Gastroesophageal sphincter (tissue), 4 donors: ENCODE measurements around the gene TOM1L2. TPM values are rescaled to one million over a fixed set of nuclear protein-coding genes. Genes with fewer than 3 reads are reported as not detected.

Source experiments
- ATAC-seq: fragments of 150-250 bp; one replicate; pipeline ENCODE4 v1.9.1; 2016; ENCODE audit warnings: mild to moderate bottlenecking, moderate library complexity
- H3K27ac ChIP-seq, 4 donors: fragments of 200-600 bp; sonication (generic) in 3 of 4; 1 replicate in 3 of 4; 2 replicates in 1 of 4; pipeline ENCODE4 v1.5.1; 2016 to 2019
- H3K27me3 ChIP-seq: fragments of 200-600 bp; sonication (generic); one replicate; pipeline ENCODE4 v1.5.1; 2019
- H3K36me3 ChIP-seq, 2 donors: fragments of 200-600 bp; sonication (generic); one replicate each; pipeline ENCODE4 v1.5.1; 2019; ENCODE audit warnings: control low read depth in 1 of 2
- H3K4me1 ChIP-seq, 3 donors: fragments of 200-600 bp; sonication (generic); 1 replicate in 2 of 3; 2 replicates in 1 of 3; pipeline ENCODE4 v1.5.1; 2016 to 2019; ENCODE audit warnings: control low read depth in 2 of 3
- H3K4me3 ChIP-seq, 2 donors: fragments of 200-600 bp; sonication (generic); one replicate each; pipeline ENCODE4 v1.5.1; 2019; ENCODE audit warnings: mild to moderate bottlenecking in 1 of 2, moderate library complexity in 1 of 2
- H3K9me3 ChIP-seq, 3 donors: fragments of 200-600 bp; sonication (generic); one replicate each; pipeline ENCODE4 v1.5.1; 2017 to 2019; ENCODE audit warnings: control low read depth in 2 of 3
- EP300 ChIP-seq: sonication (generic); formaldehyde crosslinking; IDR thresholded peaks from one replicate; pipeline ENCODE4 v1.6.1; 2017; ENCODE audit warnings: antibody characterized with exemption, mild to moderate bottlenecking
- POLR2A ChIP-seq, 2 donors: fragments of 450-650 bp; IDR thresholded peaks; one replicate each; pipeline ENCODE4 v1.6.1; 2017; ENCODE audit warnings: antibody characterized with exemption in 2 of 2, mild to moderate bottlenecking in 2 of 2, moderate library complexity in 1 of 2
- POLR2AphosphoS5 ChIP-seq: sonication (generic); formaldehyde crosslinking; IDR thresholded peaks from one replicate; pipeline ENCODE4 v1.6.1; 2017; ENCODE audit warnings: antibody characterized with exemption
- WGBS, 2 donors: methylation state at CpG; one replicate each; pipeline ENCODE4 v1.1.5; 2018; ENCODE audit warnings: low coverage in 1 of 2; 5-methylcytosine and 5-hydroxymethylcytosine counted together
- total RNA-seq, 4 donors: library from RNA; depleted of rRNA; stranded (reverse); fragments of >200 nt; gene quantifications; one replicate each; pipeline ENCODE4 v1.1.0, GENCODE V29; 2016
- TF ChIP-seq, protein P1 (sequence below), 4 experiments: fragments of 200-600 bp in 2 of 4; fragments of 450-650 bp in 2 of 4; sonication (generic) in 1 of 4; IDR thresholded peaks; one replicate each; pipeline ENCODE4 v1.5.1; 2017 to 2019; ENCODE audit warnings: antibody characterized with exemption in 4 of 4, mild to moderate bottlenecking in 2 of 4, moderate library complexity in 2 of 4

Gene TOM1L2
- total RNA-seq, 4 donors from 2014 or later = 49.6 to 88.9 (median 74.8) TPM

GRCh38 chr17:17813725-17814095 lies 158.5 kb downstream of the TOM1L2 start:
- H3K4me3 ChIP-seq = no peak overlapping the region
- peaks cover 0 to 64% of the 10 kb centered on the region in 2 donors for H3K36me3 ChIP-seq
- H3K27me3 ChIP-seq = no peaks in the 10 kb centered on the region
- no CpG with 5 or more reads among the region's 16 CpGs for WGBS, 2 donors
- H3K9me3 ChIP-seq = no peaks in the 10 kb centered on the region
- TF ChIP-seq EP300 = no peak
- TF ChIP-seq, protein P1, sequence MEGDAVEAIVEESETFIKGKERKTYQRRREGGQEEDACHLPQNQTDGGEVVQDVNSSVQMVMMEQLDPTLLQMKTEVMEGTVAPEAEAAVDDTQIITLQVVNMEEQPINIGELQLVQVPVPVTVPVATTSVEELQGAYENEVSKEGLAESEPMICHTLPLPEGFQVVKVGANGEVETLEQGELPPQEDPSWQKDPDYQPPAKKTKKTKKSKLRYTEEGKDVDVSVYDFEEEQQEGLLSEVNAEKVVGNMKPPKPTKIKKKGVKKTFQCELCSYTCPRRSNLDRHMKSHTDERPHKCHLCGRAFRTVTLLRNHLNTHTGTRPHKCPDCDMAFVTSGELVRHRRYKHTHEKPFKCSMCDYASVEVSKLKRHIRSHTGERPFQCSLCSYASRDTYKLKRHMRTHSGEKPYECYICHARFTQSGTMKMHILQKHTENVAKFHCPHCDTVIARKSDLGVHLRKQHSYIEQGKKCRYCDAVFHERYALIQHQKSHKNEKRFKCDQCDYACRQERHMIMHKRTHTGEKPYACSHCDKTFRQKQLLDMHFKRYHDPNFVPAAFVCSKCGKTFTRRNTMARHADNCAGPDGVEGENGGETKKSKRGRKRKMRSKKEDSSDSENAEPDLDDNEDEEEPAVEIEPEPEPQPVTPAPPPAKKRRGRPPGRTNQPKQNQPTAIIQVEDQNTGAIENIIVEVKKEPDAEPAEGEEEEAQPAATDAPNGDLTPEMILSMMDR (IDR thresholded peaks at IDR 0.05) = no peak
- no peak for TF ChIP-seq POLR2A (IDR thresholded peaks at IDR 0.05)
- no peak for TF ChIP-seq POLR2AphosphoS5
- ATAC-seq = no peak
- H3K4me1 ChIP-seq = peaks cover 0 to 98% (median 10%) of the 10 kb centered on the region in 3 donors
- H3K27ac ChIP-seq = peak overlapping the region in 2 of 4 donors; percentile 14 to 81

DNA sequence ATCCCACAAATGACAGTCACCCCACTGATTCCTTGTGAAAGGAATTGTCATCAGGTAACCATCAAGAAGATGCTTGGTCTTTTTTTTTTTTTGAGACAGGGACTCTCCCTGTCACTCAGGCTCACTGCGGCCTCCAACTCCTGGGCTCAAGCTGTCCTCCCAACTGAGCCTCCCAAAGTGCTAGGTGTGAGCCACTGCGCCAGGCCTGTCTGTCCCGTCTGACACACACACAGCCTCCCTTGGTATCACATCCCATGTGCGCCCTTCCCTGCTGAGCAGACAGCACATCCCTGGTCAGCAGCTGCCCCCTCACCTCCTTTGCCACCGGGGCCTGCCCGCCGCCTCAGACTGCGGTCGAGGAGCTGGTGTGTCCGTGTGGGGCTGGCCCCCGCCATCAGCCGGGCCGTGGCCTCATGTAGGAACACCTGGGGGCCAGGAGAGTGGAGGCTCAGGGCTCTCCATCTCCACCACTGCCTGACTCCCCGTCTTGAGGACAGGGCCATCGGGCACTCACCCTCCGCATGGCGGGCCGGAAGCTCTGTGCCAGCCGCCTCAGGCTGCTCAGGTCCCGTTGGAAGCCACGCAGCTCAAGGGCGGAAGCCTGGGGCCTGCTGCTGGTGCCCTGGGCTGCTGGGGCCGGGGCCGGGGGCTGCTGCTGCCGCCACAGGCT lies 159.0 kb downstream of the TOM1L2 start:
- no peak for TF ChIP-seq POLR2A (IDR thresholded peaks at IDR 0.05)
- TF ChIP-seq, protein P1 (IDR thresholded peaks at IDR 0.05) = no peak
- TF ChIP-seq POLR2AphosphoS5 = no peak
- TF ChIP-seq EP300 = no peak
- no peaks in the 10 kb centered on the region for H3K9me3 ChIP-seq
- peaks cover 0 to 95% (median 10%) of the 10 kb centered on the region in 3 donors for H3K4me1 ChIP-seq
- 83 to 100% methylated on average over 1 to 2 of the region's 25 CpGs for WGBS, 2 donors
- H3K36me3 ChIP-seq = peaks cover 0 to 59% of the 10 kb centered on the region in 2 donors
- no peak overlapping the region for H3K4me3 ChIP-seq
- no peak for ATAC-seq
- H3K27me3 ChIP-seq = no peaks in the 10 kb centered on the region
- peak overlapping the region in 2 of 4 donors; percentile 81 to 84 for H3K27ac ChIP-seq

- Histone ChIP-seq H3K9me3 (no peaks in the 10 kb centered on the region), H3K36me3 (peaks cover 0 to 57% of the 10 kb centered on the region in 2 donors), H3K27ac (peak overlapping the region in 3 of 4 donors; percentile 65 to 84 (median 81)), H3K4me1 (peaks cover 0 to 87% (median 10%) of the 10 kb centered on the region in 3 donors), H3K4me3 (no peak overlapping the region), H3K27me3 (no peaks in the 10 kb centered on the region)
- 65 to 68% methylated on average over 9 to 19 of the region's 59 CpGs for WGBS, 2 donors
- ATAC-seq = peak; percentile 65
- TF ChIP-seq EP300 (no peak), POLR2A (IDR thresholded peaks at IDR 0.05) (no peak), POLR2AphosphoS5 (peak; percentile 40)
- TF ChIP-seq, protein P1 (IDR thresholded peaks at IDR 0.05) = peak in 3 of 4 experiments; percentile 99 to 100 (median 100)
Measured at GRCh38 chr17:17812211-17813054, 159.8 kb downstream of the TOM1L2 start.

GRCh38 chr17:17811381-17812210 lies 160.6 kb downstream of the TOM1L2 start:
- TF ChIP-seq EP300 (no peak), POLR2AphosphoS5 (no peak), POLR2A (IDR thresholded peaks at IDR 0.05) (no peak)
- TF ChIP-seq, protein P1 (IDR thresholded peaks at IDR 0.05) = no peak
- ATAC-seq = no peak
- peaks cover 0 to 79% (median 10%) of the 10 kb centered on the region in 3 donors for H3K4me1 ChIP-seq
- H3K27me3 ChIP-seq = no peaks in the 10 kb centered on the region
- H3K36me3 ChIP-seq = peaks cover 0 to 52% of the 10 kb centered on the region in 2 donors
- H3K9me3 ChIP-seq = no peaks in the 10 kb centered on the region
- WGBS, 2 donors = 19 to 23% methylated on average over 9 to 12 of the region's 15 CpGs
- H3K27ac ChIP-seq = peak overlapping the region in 3 of 4 donors; percentile 65 to 84 (median 81)
- no peak overlapping the region for H3K4me3 ChIP-seq
